Cerebellar nuclear complex (tissue), 1 donor: ENCODE measurements around the gene GAP43.
A peak's percentile ranks its signal among the peaks of the same experiment; 100 is the strongest.

ENCODE experiments used
- DNase-seq, 2 experiments: peaks; one replicate each; lab custom pipeline; 2025; lab: John Stamatoyannopoulos, UW

Gene GAP43

DNA sequence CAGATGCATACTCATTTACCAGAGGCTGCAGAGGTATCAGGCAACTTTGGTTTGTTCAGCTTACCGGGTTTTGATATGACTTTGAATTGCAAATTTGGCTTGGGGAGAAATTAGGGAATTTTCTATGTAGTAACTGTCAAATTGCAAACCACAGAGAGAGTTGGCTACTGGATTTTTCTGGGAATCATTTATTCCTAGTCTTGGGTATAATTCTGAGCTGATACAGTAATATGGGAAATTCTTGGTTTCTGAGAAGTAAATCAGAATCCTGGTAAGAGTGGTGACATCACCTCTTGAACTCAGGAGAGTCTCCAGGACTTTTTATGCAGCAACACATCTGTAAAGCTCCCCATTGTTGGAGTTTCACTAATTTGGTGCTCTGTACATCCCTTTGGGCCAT is 39.0 kb downstream of the GAP43 start:
- DNase-seq, result no peak

DNA sequence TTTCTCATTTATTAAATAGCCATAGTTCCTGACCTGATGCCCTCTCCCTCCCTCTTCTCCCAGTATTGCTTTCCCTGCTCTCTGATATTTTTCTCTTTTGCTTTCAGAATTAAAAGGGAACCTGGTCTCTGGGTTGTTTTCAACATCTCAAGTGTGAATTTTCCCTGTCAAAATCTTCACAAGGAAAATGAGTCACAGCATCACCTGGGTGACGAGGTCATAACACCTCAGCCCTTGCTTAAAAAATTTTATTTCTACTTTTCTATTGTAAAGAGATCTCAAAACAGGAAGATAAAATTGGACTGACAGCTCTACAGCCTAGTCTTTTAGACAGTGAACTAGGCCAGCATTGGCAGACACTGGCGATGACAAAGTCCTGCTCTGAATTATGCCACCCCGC is 40.1 kb downstream of the GAP43 start:
- DNase-seq, result no peak

- no peak for DNase-seq
These were observed 42.8 kb downstream of the GAP43 start for GRCh38 chr3:115666081-115666480.

DNA sequence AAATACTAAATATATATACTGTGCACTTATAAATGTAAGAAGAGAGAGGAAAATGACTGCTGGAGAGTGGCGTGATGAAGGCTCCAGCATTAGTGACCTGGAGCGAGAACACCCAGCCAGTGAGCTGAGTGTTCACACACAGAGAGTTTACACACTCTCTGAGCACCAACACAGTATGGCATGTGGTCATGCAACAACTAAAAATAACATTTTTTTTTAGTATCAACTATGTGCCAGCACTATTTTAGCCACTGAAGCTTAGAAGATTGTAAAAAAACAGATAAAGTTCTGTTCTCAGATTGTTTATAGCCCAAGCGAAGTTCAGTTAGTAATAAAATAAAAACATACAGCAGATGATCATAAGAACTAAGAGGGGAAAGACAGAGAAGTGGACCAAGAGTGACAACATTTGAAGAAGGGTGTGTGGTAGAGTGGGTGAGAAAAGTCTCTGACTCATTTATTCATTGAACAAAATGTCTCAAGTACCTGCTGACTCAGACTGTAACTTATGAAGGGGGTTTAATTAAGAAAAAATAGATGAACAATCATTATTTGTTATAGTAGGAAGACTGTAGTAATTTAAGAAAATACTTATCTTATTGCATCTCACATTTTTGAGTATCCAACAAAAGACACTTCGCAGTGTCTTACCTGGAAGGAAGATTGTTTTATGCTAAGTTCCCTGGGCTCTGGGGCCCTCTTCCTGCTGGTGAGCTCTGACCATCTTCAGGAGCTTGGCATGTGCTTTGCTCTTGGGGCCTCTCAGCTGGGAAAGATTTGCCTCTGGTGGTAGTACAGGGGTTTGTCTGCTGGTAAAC is 43.8 kb downstream of the GAP43 start:
- no peak for DNase-seq

DNA sequence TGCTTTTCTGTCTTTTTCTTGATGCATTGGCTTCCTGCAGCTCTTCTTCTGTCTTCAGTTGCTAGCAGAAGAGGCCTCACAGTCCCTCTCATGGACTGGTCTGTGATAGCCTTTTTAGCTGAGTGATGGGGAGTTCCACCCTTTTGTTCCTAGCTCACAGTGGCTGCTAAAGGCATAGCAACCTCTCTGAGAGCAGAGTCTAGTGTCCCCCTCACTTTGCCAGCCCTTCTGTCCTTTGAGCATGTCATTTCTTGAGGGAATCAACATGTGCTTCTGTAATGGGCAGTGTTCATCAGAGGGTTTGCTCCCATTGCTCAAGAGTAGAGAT is 44.4 kb downstream of the GAP43 start:
- no peak for DNase-seq

DNA sequence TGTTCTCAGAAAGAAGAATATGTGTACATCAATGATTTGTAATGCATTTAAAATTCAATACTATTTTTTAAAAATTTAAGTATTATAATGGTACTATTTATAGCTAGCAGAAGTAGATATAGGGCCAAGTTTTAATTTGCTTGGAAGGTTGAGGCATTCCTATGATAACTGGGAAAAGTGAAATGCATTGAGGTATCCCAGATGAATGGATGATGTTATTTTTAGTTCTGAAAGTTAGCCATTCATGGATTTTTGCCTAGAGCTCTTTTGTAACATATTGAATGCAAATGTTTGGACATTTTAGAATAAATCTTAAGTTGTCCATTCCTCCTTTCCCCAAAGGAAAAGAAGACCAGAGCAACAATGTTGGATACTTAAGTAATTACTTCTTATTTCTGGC is 47.6 kb downstream of the GAP43 start:
- no peak for DNase-seq

- DNase-seq, result no peak
These were observed 48.6 kb downstream of the GAP43 start for GRCh38 chr3:115671761-115672455.

DNA sequence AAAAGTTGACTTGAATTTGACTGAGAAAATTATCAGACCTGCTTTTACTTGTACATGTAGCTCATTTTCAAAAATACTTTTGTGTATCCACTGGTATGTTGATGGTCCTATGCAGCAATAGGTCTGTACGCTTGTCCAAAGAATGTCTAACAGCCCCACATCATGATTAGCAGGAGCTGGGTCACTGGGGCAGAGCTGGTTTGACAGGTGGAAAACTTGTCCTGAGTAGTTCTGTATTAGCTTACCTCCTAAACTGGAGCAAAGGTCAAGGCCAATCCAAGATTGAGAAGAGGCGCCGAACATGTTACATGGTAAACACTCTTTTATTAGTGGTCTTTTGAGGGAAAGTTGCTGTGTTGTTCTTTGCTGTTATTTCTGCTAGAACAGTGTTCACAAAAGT is 50.6 kb downstream of the GAP43 start:
- no peak for DNase-seq

DNA sequence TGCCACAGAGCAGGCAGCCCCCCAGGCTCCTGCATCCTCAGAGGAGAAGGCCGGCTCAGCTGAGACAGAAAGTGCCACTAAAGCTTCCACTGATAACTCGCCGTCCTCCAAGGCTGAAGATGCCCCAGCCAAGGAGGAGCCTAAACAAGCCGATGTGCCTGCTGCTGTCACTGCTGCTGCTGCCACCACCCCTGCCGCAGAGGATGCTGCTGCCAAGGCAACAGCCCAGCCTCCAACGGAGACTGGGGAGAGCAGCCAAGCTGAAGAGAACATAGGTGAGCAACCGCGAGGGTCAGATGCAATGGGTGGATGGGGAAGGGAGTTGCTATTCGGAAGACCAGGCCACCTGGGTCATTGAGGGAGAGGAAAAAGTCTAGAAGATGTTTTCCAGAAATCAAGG is 53.0 kb downstream of the GAP43 start:
- no peak for DNase-seq

DNA sequence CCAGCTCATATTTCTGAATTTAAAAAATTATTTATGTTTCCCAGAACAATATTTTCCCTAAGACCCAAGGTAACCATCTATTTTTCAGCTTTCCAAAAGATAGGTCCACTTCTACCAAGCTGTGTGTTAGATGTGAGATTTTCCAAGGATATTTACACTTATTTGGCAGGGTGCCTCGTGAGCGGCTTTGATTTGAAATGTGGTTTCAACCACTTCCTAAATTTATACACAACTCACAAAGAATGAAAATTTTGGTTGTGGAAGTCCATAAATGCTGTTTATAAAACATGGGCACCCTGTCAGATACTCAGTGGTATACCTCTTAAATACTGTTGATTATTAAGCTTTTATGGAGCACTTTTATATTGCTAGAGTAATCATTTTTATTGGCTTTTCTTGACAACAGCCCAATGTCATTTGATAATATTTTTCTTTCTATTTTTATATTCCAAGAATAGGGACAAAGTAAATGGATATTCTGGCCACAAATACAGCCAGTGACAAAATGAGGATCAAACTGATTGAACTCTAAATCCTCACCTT is 57.6 kb downstream of the GAP43 start:
- DNase-seq, result no peak

- no peak for DNase-seq
These were observed 58.4 kb downstream of the GAP43 start for GRCh38 chr3:115681736-115682135.

- no peak for DNase-seq
These were observed 60.0 kb downstream of the GAP43 start for GRCh38 chr3:115683305-115683704.

- DNase-seq, result no peak
These were observed 60.5 kb downstream of the GAP43 start for GRCh38 chr3:115683773-115684172.

- DNase-seq, result no peak
These were observed 61.8 kb downstream of the GAP43 start for GRCh38 chr3:115685097-115685496.

- DNase-seq, result no peak
These were observed 64.4 kb downstream of the GAP43 start for GRCh38 chr3:115687721-115688120.

DNA sequence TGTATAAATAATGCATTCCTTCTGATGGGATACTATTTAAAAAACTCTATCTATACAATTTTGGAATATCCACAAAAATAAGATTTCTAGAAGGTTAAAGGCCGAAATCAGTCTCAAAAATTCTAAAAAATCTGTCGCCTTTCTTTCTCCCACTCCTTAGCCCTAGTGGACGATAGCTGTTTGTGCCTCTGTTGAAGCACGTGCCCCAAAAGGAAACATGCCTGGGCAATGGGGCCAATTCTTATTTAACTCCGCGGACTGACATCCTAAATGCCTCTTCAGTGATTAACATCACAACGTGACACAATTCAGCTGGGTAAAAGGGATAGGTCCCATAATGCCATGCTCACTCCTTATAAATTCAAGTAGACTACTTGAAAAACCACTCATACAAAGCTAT is 65.1 kb downstream of the GAP43 start:
- DNase-seq, result no peak

DNA sequence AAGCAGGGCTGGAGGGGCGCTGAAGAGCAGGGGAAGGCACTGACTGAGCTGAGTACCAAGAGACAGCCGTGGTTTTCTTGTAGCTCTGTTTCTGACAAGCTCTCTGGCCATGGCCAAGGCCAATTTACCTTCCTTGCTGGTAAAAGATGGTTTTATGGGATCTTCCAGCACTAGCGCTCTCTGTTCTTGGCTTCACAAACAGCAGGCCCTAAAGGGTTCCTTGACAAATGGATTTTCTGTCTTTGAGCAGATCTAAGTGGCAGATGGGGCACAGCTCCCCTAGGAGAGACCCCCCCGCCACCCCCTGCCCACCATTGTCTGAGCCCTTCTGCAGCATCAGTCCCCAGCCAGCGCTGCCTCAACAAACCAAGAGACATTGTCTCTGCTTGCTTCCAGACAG is 66.6 kb downstream of the GAP43 start:
- no peak for DNase-seq

- no peak for DNase-seq
These were observed 68.7 kb downstream of the GAP43 start for GRCh38 chr3:115691964-115692363.

- DNase-seq, result peak in 1 of 2 experiments; percentile 78
These were observed 69.7 kb downstream of the GAP43 start for GRCh38 chr3:115692887-115693524.

DNA sequence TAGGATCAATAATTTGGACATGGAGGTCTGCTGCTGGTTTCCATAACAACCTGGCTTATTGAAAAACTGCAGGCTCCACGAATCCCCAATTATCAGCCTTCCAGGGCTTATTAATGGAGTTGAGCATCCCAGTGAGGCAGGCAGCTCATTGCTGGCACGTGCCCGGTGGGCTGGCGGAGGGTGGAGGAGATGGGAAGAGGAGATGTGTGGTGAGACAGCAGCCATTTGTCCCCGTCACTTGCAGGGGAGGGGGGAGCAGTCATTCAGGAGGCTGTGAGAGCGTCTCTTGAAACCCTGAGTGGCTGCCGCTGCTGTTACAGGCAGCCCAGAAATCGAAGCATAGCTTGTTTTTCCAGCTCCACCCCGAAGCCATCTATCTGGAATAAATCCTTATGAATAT is 70.6 kb downstream of the GAP43 start:
- no peak for DNase-seq

GRCh38 chr3:115695090-115695489 is 71.8 kb downstream of the GAP43 start:
- no peak for DNase-seq

- DNase-seq, result no peak
These were observed 74.1 kb downstream of the GAP43 start for GRCh38 chr3:115697263-115698053.
